Endothelial cell of umbilical vein (primary cell): Measurements from ENCODE around the gene SNED1. TPM values are rescaled to one million over a fixed set of nuclear protein-coding genes. Genes with fewer than 3 reads are reported as not detected.

Experiments used
- BruUV-seq: library from RNA; stranded (reverse); fragments of 400-500 nt; replicated peaks from 2 replicates; lab custom pipeline; 2021; lab: Mats Ljungman, UMichigan
- CTCF ChIA-PET: fragments of 300-600, 350-600 bp; sonication (Branson Sonifier 250); formaldehyde crosslinking; loops from one replicate; lab custom pipeline; 2021; ENCODE audit warnings: antibody characterized with exemption, inconsistent platforms; lab: Charles Lee
- POLR2A ChIA-PET: fragments of 300-600, 350-600 bp; sonication (Branson Sonifier 250); formaldehyde crosslinking; loops from one replicate; lab custom pipeline; 2021; ENCODE audit warnings: antibody characterized with exemption, inconsistent platforms; lab: Charles Lee
- DNase-seq: peaks from one replicate; pipeline ENCODE4 v3.0.0-alpha.2; 2011; ENCODE audit warnings: low read depth, low spot score
- FAIRE-seq: peaks from 2 replicates; lab custom pipeline; 2011; peaks lifted over from hg19 to GRCh38; lab: Jason Lieb, UNC
- H2AFZ ChIP-seq: 2 replicates; pipeline ENCODE4 v1.6.0; 2012; ENCODE audit warnings: low read depth, low read length, control low read depth, inconsistent platforms
- H3K27ac ChIP-seq: 2 replicates; pipeline ENCODE4 v1.5.1; 2011; ENCODE audit warnings: low read depth, mild to moderate bottlenecking, control low read depth, low read length, moderate library complexity; ENCODE audit not compliant: insufficient read depth
- H3K27me3 ChIP-seq, 2 experiments: 2 replicates each; pipeline versions ENCODE4 v1.6.0 to v1.6.1; 2011; ENCODE audit warnings: low read length in 2 of 2, mixed read lengths in 1 of 2; ENCODE audit not compliant: control insufficient read depth in 2 of 2, insufficient read depth in 2 of 2
- H3K36me3 ChIP-seq, 2 experiments: 2 replicates in 1 of 2; 3 replicates in 1 of 2; pipeline ENCODE4 v1.5.1; 2011; ENCODE audit warnings: low read length in 2 of 2, mild to moderate bottlenecking in 1 of 2, moderate library complexity in 1 of 2; ENCODE audit not compliant: control insufficient read depth in 2 of 2, insufficient read depth in 2 of 2; ENCODE audit errors: extremely low read depth in 1 of 2
- H3K4me1 ChIP-seq: 3 replicates; pipeline ENCODE4 v1.5.1; 2011; ENCODE audit warnings: mild to moderate bottlenecking, low read length; ENCODE audit not compliant: control insufficient read depth, insufficient read depth; ENCODE audit errors: extremely low read depth
- H3K4me2 ChIP-seq: 2 replicates; pipeline ENCODE4 v1.6.1; 2011; ENCODE audit warnings: low read length, control low read depth, mixed read lengths; ENCODE audit not compliant: insufficient read depth
- H3K4me3 ChIP-seq, 3 experiments: fragments of 200-600 bp in 1 of 3; sonication (generic), shearing (Covaris generic) in 1 of 3; replicated peaks in 1 of 3; 2 replicates each; pipeline ENCODE4 v1.5.1; 2011 to 2016; ENCODE audit warnings: control low read depth in 3 of 3, low read length in 3 of 3, mild to moderate bottlenecking in 2 of 3, inconsistent platforms in 1 of 3, low read depth in 1 of 3, moderate library complexity in 1 of 3; ENCODE audit not compliant: insufficient read depth in 1 of 3
- H3K79me2 ChIP-seq: 2 replicates; pipeline ENCODE4 v1.6.0; 2012; ENCODE audit warnings: low read length, inconsistent platforms; ENCODE audit not compliant: control insufficient read depth, insufficient read depth
- H3K9ac ChIP-seq: replicated peaks from 2 replicates; pipeline ENCODE3; 2011; ENCODE audit warnings: low read length, control low read depth; ENCODE audit not compliant: insufficient read depth; ENCODE audit errors: extremely low read depth
- H3K9me1 ChIP-seq: replicated peaks from 3 replicates; pipeline ENCODE4 v1.6.0; 2011; ENCODE audit warnings: mild to moderate bottlenecking, low read length; ENCODE audit not compliant: control insufficient read depth, insufficient read depth; ENCODE audit errors: extremely low read depth
- H3K9me3 ChIP-seq: replicated peaks from 2 replicates; pipeline ENCODE4 v1.5.1; 2012; ENCODE audit warnings: low read length, inconsistent platforms; ENCODE audit not compliant: control insufficient read depth, insufficient read depth
- H4K20me1 ChIP-seq: replicated peaks from 2 replicates; pipeline ENCODE3; 2011; ENCODE audit warnings: mild to moderate bottlenecking, low read length; ENCODE audit not compliant: control insufficient read depth, insufficient read depth; ENCODE audit errors: extremely low read depth
- CTCF ChIP-seq, 2 donors: IDR thresholded peaks; 1 replicate in 1 of 2; 2 replicates in 1 of 2; pipeline ENCODE4 v1.5.1; 2011; ENCODE audit warnings: low read length in 2 of 2, mild to moderate bottlenecking in 2 of 2, moderate library complexity in 2 of 2, control low read depth in 1 of 2, inconsistent platforms in 1 of 2, low read depth in 1 of 2; ENCODE audit not compliant: insufficient read depth in 1 of 2; ENCODE audit errors: extremely low read depth in 1 of 2
- EZH2 ChIP-seq: IDR thresholded peaks from 2 replicates; pipeline ENCODE4 v1.6.1; 2012; ENCODE audit warnings: borderline replicate concordance, low read depth, mild to moderate bottlenecking, moderate library complexity, low read length, inconsistent platforms; ENCODE audit not compliant: severe bottlenecking
- FOS ChIP-seq: IDR thresholded peaks from 2 replicates; pipeline ENCODE4 v1.6.1; 2011; ENCODE audit warnings: mild to moderate bottlenecking, low read length, moderate library complexity, borderline replicate concordance; ENCODE audit not compliant: insufficient read depth
- GATA2 ChIP-seq: IDR thresholded peaks from 2 replicates; pipeline ENCODE4 v1.7.0; 2011; ENCODE audit warnings: low read depth, mild to moderate bottlenecking, moderate library complexity, mixed read lengths, low read length; ENCODE audit not compliant: insufficient read length, insufficient read depth
- JUN ChIP-seq: IDR thresholded peaks from 2 replicates; pipeline ENCODE4 v1.6.1; 2011; ENCODE audit warnings: borderline replicate concordance, low read depth; ENCODE audit not compliant: insufficient read length, insufficient read depth
- MAX ChIP-seq: IDR thresholded peaks from 2 replicates; pipeline ENCODE4 v1.6.1; 2011; ENCODE audit not compliant: insufficient read depth, insufficient read length
- MYC ChIP-seq: IDR thresholded peaks from one replicate; pipeline ENCODE4 v1.6.1; 2011; ENCODE audit warnings: mild to moderate bottlenecking, low read depth, low read length
- POLR2A ChIP-seq: IDR thresholded peaks from 2 replicates; pipeline ENCODE4 v1.6.1; 2012; ENCODE audit warnings: low read depth, mild to moderate bottlenecking, control low read depth, low read length
- POLR2AphosphoS5 ChIP-seq: IDR thresholded peaks from 2 replicates; pipeline ENCODE4 v1.6.1; 2012; ENCODE audit warnings: low read depth, mild to moderate bottlenecking, control low read depth, low read length, moderate library complexity; ENCODE audit not compliant: insufficient read depth
- dilution Hi-C: fragments of 300-500 bp; cut with MboI; formaldehyde crosslinking; loops from one replicate; pipeline ENCODE4 v1.15.0; 2019; ENCODE audit warnings: low sequenced_read_pairs; ENCODE audit not compliant: extremely low pct_ligation_motif_present
- intact Hi-C: fragments of 100-400 bp; cut with micrococcal nuclease; formaldehyde crosslinking; loops from one replicate; pipeline ENCODE4 v1.10.0; 2022
- polyA plus RNA-seq, 4 experiments: library from polyadenylated mRNA; depleted of rRNA in 3 of 4; stranded (reverse) in 3 of 4; unstranded in 1 of 4; fragments of >200 nt; gene quantifications; 2 replicates each; pipeline versions ENCODE4 v1.2.1 to v1.2.3, GENCODE V29; 2011 to 2012; ENCODE audit warnings: missing spikeins in 1 of 4
- total RNA-seq: library from RNA; stranded (reverse); gene quantifications from 2 replicates; pipeline ENCODE4 v1.2.3, GENCODE V29; 2021

SNED1 gene
- total and polyA plus RNA-seq, 2 donors (not counting 3 experiments of a cell fraction or from before 2014, with no cell fraction given) = 14.1 to 17.2 TPM

DNA sequence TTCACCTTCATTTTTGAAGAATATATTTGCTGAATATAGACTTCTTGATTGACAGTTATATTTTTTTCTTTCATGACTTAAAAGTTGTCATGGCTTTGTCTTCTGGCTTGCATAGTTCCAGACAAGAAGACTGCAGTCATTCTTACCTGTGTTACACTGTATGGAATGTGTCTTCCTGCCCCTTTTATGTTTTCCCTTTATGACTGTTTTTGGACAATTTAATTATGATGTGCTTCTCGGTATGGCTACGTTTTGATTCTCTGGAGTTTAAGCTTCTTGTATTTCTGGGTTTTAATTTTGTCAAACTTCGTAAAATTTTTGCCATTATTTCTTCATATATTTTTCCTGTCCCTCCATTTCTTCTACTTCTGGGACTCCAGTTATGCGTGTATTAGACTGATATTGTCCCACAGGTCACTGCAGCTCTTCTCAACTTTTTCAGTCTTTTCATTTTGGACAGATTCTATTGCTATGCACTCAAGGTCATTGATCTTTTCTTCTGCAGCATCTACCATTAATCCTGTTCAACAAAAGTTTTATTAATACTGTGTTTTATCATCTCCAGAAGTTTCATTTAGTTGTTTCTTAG, 86.5 kb downstream of the SNED1 start:
- intact Hi-C loops = no loop called here
- FAIRE-seq (no peak), DNase-seq (no peak)
- no peaks in the 10 kb centered on the region for H4K20me1 ChIP-seq
- no peak overlapping the region for H3K9ac ChIP-seq
- dilution Hi-C loops = no loop called here
- POLR2A ChIA-PET = no interaction called here
- TF ChIP-seq MYC (no peak), POLR2A (no peak), CTCF (IDR thresholded peaks at IDR 0.05; ENCODE audit: extremely low read depth in 1 of 2, insufficient read depth in 1 of 2, low read depth in 1 of 2, low read length in 2 of 2) (no peak), EZH2 (no peak), POLR2AphosphoS5 (no peak), MAX (no peak), GATA2 (no peak), JUN (no peak), FOS (no peak)
- H3K9me3 ChIP-seq = no peaks in the 10 kb centered on the region
- H3K4me1 ChIP-seq = peaks cover 5% of the 10 kb centered on the region
- no peak overlapping the region for H2AFZ ChIP-seq
- H3K9me1 ChIP-seq = no peaks in the 10 kb centered on the region
- H3K4me3 ChIP-seq = no peak overlapping the region
- BruUV-seq = no TSS peak
- H3K36me3 ChIP-seq = peaks cover 7 to 11% of the 10 kb centered on the region in 2 experiments
- no peaks in the 10 kb centered on the region for H3K27me3 ChIP-seq
- no peaks in the 10 kb centered on the region for H3K79me2 ChIP-seq
- CTCF ChIA-PET = interaction anchor here (0.6 kb wide), 1 partner anchor 234 kb away, joined by 3 read pairs; no protein-coding TSS in a partner anchor
- no peak overlapping the region for H3K27ac ChIP-seq
- no peak overlapping the region for H3K4me2 ChIP-seq
